Activated naive CD8-positive, alpha-beta T cell treated with anti-CD3 and anti-CD28 coated beads, Interleukin-2, amount 50 U/mL, for 24 hours (primary cell): Measurements from ENCODE around the gene OSBPL6.
"Not testable (repeated sequence)": the region's sequence is repeated elsewhere in the genome, so short reads cannot be mapped to it uniquely, and the experiment has no call there.

ENCODE experiments used
- ATAC-seq: fragments of 150-1000 bp; cut with Tn5 transposase; one replicate; pipeline ENCODE4 v1.10.0; 2021
- DNase-seq: peaks from one replicate; pipeline ENCODE4 v3.0.0; 2021
- H3K27ac Mint-ChIP-seq: one replicate; pipeline ENCODE4 v1.8.0; 2021; ENCODE audit warnings: mild to moderate bottlenecking, mixed read lengths
- H3K27me3 Mint-ChIP-seq: one replicate; pipeline ENCODE4 v1.8.0; 2021; ENCODE audit warnings: mixed read lengths
- H3K36me3 Mint-ChIP-seq: one replicate; pipeline ENCODE4 v1.8.0; 2021; ENCODE audit warnings: low read depth, mixed read lengths
- H3K4me1 Mint-ChIP-seq: one replicate; pipeline ENCODE4 v1.8.0; 2021; ENCODE audit warnings: mixed read lengths
- H3K4me3 Mint-ChIP-seq: one replicate; pipeline ENCODE4 v1.8.0; 2021; ENCODE audit warnings: mild to moderate bottlenecking, moderate library complexity, mixed read lengths
- H3K9me3 Mint-ChIP-seq: one replicate; pipeline ENCODE4 v1.8.0; 2021; ENCODE audit warnings: mixed read lengths

The OSBPL6 gene

GRCh38 chr2:178331474-178332432, 137.4 kb downstream of the OSBPL6 start:
- no peak overlapping the region for H3K27ac Mint-ChIP-seq
- no peaks in the 10 kb centered on the region for H3K27me3 Mint-ChIP-seq
- no peaks in the 10 kb centered on the region for H3K9me3 Mint-ChIP-seq

GRCh38 chr2:178333851-178334250, 139.5 kb downstream of the OSBPL6 start:
- Mint-ChIP-seq H3K4me1 (no peaks in the 10 kb centered on the region), H3K27ac (no peak overlapping the region), H3K27me3 (no peaks in the 10 kb centered on the region), H3K9me3 (no peaks in the 10 kb centered on the region), H3K4me3 (no peak overlapping the region), H3K36me3 (no peaks in the 10 kb centered on the region)
- DNase-seq (no peak), ATAC-seq (no peak)

More at GRCh38 chr2:178331474-178332432, 137.4 kb downstream of the OSBPL6 start:
- DNase-seq (no peak), ATAC-seq (no peak)
- Mint-ChIP-seq H3K4me3 (no peak overlapping the region), H3K36me3 (no peaks in the 10 kb centered on the region), H3K4me1 (no peaks in the 10 kb centered on the region)

- ATAC-seq (no peak), DNase-seq (no peak)
- Mint-ChIP-seq H3K4me1 (no peaks in the 10 kb centered on the region), H3K4me3 (no peak overlapping the region), H3K27me3 (peaks cover 4% of the 10 kb centered on the region), H3K27ac (no peak overlapping the region), H3K9me3 (no peaks in the 10 kb centered on the region), H3K36me3 (no peaks in the 10 kb centered on the region)
Measured at GRCh38 chr2:178335230-178335629, 140.9 kb downstream of the OSBPL6 start.

- Mint-ChIP-seq H3K36me3 (no peaks in the 10 kb centered on the region), H3K4me1 (no peaks in the 10 kb centered on the region), H3K27me3 (peaks cover 16% of the 10 kb centered on the region), H3K4me3 (no peak overlapping the region), H3K9me3 (no peaks in the 10 kb centered on the region), H3K27ac (no peak overlapping the region)
- ATAC-seq (no peak), DNase-seq (no peak)
Measured at GRCh38 chr2:178344121-178344520, 149.8 kb downstream of the OSBPL6 start.

GRCh38 chr2:178345951-178346350, 151.6 kb downstream of the OSBPL6 start:
- no peak overlapping the region for H3K4me3 Mint-ChIP-seq
- DNase-seq (no peak), ATAC-seq (no peak)
- no peaks in the 10 kb centered on the region for H3K4me1 Mint-ChIP-seq
- H3K27me3 Mint-ChIP-seq, result peaks cover 21% of the 10 kb centered on the region
- H3K36me3 Mint-ChIP-seq, result no peaks in the 10 kb centered on the region
- no peaks in the 10 kb centered on the region for H3K9me3 Mint-ChIP-seq
- H3K27ac Mint-ChIP-seq, result no peak overlapping the region

- Mint-ChIP-seq H3K9me3 (peaks cover 13% of the 10 kb centered on the region), H3K27ac (no peak overlapping the region), H3K27me3 (peaks cover 26% of the 10 kb centered on the region), H3K36me3 (no peaks in the 10 kb centered on the region), H3K4me1 (no peaks in the 10 kb centered on the region), H3K4me3 (no peak overlapping the region)
- DNase-seq (no peak), ATAC-seq (no peak)
Measured at GRCh38 chr2:178350051-178350450, 155.7 kb downstream of the OSBPL6 start.

GRCh38 chr2:178357704-178358103, 163.4 kb downstream of the OSBPL6 start:
- not testable (repeated sequence) for H3K27ac Mint-ChIP-seq, ATAC-seq

GRCh38 chr2:178359192-178359912, 165.0 kb downstream of the OSBPL6 start:
- H3K4me3 Mint-ChIP-seq, result no peak overlapping the region
- no peaks in the 10 kb centered on the region for H3K4me1 Mint-ChIP-seq
- no peak for DNase-seq
- no peak for ATAC-seq
- H3K9me3 Mint-ChIP-seq, result peaks cover 24% of the 10 kb centered on the region
- H3K27ac Mint-ChIP-seq, result no peak overlapping the region
- H3K27me3 Mint-ChIP-seq, result peaks cover 2% of the 10 kb centered on the region
- H3K36me3 Mint-ChIP-seq, result peaks cover 3% of the 10 kb centered on the region

More at GRCh38 chr2:178357704-178358103, 163.4 kb downstream of the OSBPL6 start:
- not testable (repeated sequence) for H3K36me3 Mint-ChIP-seq, H3K4me1 Mint-ChIP-seq, H3K4me3 Mint-ChIP-seq, H3K27me3 Mint-ChIP-seq, DNase-seq
- H3K9me3 Mint-ChIP-seq, result peaks cover 33% of the 10 kb centered on the region

- no peak overlapping the region for H3K27ac Mint-ChIP-seq
- H3K27me3 Mint-ChIP-seq, result peaks cover 4% of the 10 kb centered on the region
- H3K4me1 Mint-ChIP-seq, result no peaks in the 10 kb centered on the region
- peaks cover 17% of the 10 kb centered on the region for H3K9me3 Mint-ChIP-seq
- DNase-seq, result no peak
- no peak for ATAC-seq
- peaks cover 3% of the 10 kb centered on the region for H3K36me3 Mint-ChIP-seq
- H3K4me3 Mint-ChIP-seq, result no peak overlapping the region
Measured at GRCh38 chr2:178361588-178361987, 167.3 kb downstream of the OSBPL6 start.

- peaks cover 5% of the 10 kb centered on the region for H3K9me3 Mint-ChIP-seq
- peaks cover 4% of the 10 kb centered on the region for H3K27me3 Mint-ChIP-seq
- peaks cover 2% of the 10 kb centered on the region for H3K36me3 Mint-ChIP-seq
- H3K4me3 Mint-ChIP-seq, result no peak overlapping the region
- no peaks in the 10 kb centered on the region for H3K4me1 Mint-ChIP-seq
- ATAC-seq (no peak), DNase-seq (no peak)
- H3K27ac Mint-ChIP-seq, result no peak overlapping the region
Measured at GRCh38 chr2:178363252-178363651, 168.9 kb downstream of the OSBPL6 start.

GRCh38 chr2:178365116-178365515, 170.8 kb downstream of the OSBPL6 start:
- ATAC-seq (no peak), DNase-seq (no peak)
- H3K4me3 Mint-ChIP-seq, result no peak overlapping the region
- no peaks in the 10 kb centered on the region for H3K36me3 Mint-ChIP-seq
- peaks cover 4% of the 10 kb centered on the region for H3K27me3 Mint-ChIP-seq
- H3K27ac Mint-ChIP-seq, result no peak overlapping the region
- no peaks in the 10 kb centered on the region for H3K9me3 Mint-ChIP-seq
- no peaks in the 10 kb centered on the region for H3K4me1 Mint-ChIP-seq

- H3K36me3 Mint-ChIP-seq, result no peaks in the 10 kb centered on the region
- H3K4me1 Mint-ChIP-seq, result no peaks in the 10 kb centered on the region
- H3K27me3 Mint-ChIP-seq, result peaks cover 4% of the 10 kb centered on the region
- ATAC-seq (no peak), DNase-seq (no peak)
- no peak overlapping the region for H3K27ac Mint-ChIP-seq
- no peak overlapping the region for H3K4me3 Mint-ChIP-seq
- no peaks in the 10 kb centered on the region for H3K9me3 Mint-ChIP-seq
Measured at GRCh38 chr2:178366412-178366811, 172.1 kb downstream of the OSBPL6 start.

GRCh38 chr2:178367344-178367743, 173.0 kb downstream of the OSBPL6 start:
- no peaks in the 10 kb centered on the region for H3K9me3 Mint-ChIP-seq
- ATAC-seq (no peak), DNase-seq (no peak)
- no peak overlapping the region for H3K4me3 Mint-ChIP-seq
- peaks cover 4% of the 10 kb centered on the region for H3K27me3 Mint-ChIP-seq
- no peaks in the 10 kb centered on the region for H3K4me1 Mint-ChIP-seq
- no peak overlapping the region for H3K27ac Mint-ChIP-seq
- H3K36me3 Mint-ChIP-seq, result no peaks in the 10 kb centered on the region

- H3K27ac Mint-ChIP-seq, result no peak overlapping the region
- no peaks in the 10 kb centered on the region for H3K9me3 Mint-ChIP-seq
- no peak for ATAC-seq
- peaks cover 29% of the 10 kb centered on the region for H3K27me3 Mint-ChIP-seq
- no peak overlapping the region for H3K4me3 Mint-ChIP-seq
- peaks cover 2% of the 10 kb centered on the region for H3K4me1 Mint-ChIP-seq
- no peak for DNase-seq
- no peaks in the 10 kb centered on the region for H3K36me3 Mint-ChIP-seq
Measured at GRCh38 chr2:178374865-178375264, 180.6 kb downstream of the OSBPL6 start.

- Mint-ChIP-seq H3K4me1 (peaks cover 2% of the 10 kb centered on the region), H3K9me3 (no peaks in the 10 kb centered on the region), H3K27me3 (peaks cover 32% of the 10 kb centered on the region), H3K36me3 (no peaks in the 10 kb centered on the region), H3K27ac (no peak overlapping the region), H3K4me3 (no peak overlapping the region)
- ATAC-seq, result no peak
- DNase-seq, result no peak
Measured at GRCh38 chr2:178377046-178377445, 182.7 kb downstream of the OSBPL6 start.
